GM12872 (cell line): ENCODE measurements around the gene ZFAND3.

Experiments used
- TF ChIP-seq, protein P1 (sequence below): IDR thresholded peaks from 3 replicates; pipeline ENCODE4 v1.5.1; 2011; ENCODE audit warnings: low read depth, mild to moderate bottlenecking, low read length, moderate library complexity; ENCODE audit not compliant: insufficient read depth

The ZFAND3 gene, protein sequence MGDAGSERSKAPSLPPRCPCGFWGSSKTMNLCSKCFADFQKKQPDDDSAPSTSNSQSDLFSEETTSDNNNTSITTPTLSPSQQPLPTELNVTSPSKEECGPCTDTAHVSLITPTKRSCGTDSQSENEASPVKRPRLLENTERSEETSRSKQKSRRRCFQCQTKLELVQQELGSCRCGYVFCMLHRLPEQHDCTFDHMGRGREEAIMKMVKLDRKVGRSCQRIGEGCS

GRCh38 chr6:37819177-37819801 is at the start of gene ZFAND3:
ZFAND3 (plus strand) TSS chr6:37819727; CDS start chr6:37819946, 219 bp downstream.
- TF ChIP-seq, protein P1, sequence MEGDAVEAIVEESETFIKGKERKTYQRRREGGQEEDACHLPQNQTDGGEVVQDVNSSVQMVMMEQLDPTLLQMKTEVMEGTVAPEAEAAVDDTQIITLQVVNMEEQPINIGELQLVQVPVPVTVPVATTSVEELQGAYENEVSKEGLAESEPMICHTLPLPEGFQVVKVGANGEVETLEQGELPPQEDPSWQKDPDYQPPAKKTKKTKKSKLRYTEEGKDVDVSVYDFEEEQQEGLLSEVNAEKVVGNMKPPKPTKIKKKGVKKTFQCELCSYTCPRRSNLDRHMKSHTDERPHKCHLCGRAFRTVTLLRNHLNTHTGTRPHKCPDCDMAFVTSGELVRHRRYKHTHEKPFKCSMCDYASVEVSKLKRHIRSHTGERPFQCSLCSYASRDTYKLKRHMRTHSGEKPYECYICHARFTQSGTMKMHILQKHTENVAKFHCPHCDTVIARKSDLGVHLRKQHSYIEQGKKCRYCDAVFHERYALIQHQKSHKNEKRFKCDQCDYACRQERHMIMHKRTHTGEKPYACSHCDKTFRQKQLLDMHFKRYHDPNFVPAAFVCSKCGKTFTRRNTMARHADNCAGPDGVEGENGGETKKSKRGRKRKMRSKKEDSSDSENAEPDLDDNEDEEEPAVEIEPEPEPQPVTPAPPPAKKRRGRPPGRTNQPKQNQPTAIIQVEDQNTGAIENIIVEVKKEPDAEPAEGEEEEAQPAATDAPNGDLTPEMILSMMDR: no peak

- TF ChIP-seq, protein P1: no peak
These were observed 45.4 kb upstream of the ZFAND3 start for GRCh38 chr6:37774028-37774680.

- TF ChIP-seq, protein P1: no peak
These were observed 43.0 kb upstream of the ZFAND3 start for GRCh38 chr6:37776566-37776965.

DNA sequence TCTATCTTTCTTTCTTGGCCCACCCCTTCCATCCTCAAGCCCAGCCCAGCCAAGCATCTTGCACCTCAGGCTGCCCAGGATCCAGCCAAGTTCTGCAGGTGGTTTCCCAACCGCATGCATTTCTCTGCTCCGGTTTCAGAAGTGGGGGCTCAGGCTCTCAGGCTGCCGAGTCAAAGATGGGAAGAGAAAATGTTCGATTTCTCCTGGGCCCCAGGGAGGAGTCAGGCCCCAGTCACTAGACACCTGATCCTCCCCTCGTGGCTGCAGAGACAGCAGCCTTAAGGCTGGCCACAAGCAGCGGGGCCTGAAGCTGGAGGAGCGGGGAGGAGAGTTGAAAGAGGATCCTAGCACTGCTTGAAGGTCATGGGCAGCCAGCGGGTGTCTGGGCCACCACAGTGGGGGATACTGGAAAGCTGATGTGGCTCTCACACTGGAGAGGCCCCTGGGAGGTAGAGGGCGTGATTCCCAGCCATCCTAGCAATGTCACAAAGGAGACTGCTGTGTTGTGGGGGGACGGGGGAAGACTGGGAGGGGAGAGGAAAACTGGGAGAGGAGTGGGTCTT is 42.2 kb upstream of the ZFAND3 start:
- TF ChIP-seq, protein P1: no peak

DNA sequence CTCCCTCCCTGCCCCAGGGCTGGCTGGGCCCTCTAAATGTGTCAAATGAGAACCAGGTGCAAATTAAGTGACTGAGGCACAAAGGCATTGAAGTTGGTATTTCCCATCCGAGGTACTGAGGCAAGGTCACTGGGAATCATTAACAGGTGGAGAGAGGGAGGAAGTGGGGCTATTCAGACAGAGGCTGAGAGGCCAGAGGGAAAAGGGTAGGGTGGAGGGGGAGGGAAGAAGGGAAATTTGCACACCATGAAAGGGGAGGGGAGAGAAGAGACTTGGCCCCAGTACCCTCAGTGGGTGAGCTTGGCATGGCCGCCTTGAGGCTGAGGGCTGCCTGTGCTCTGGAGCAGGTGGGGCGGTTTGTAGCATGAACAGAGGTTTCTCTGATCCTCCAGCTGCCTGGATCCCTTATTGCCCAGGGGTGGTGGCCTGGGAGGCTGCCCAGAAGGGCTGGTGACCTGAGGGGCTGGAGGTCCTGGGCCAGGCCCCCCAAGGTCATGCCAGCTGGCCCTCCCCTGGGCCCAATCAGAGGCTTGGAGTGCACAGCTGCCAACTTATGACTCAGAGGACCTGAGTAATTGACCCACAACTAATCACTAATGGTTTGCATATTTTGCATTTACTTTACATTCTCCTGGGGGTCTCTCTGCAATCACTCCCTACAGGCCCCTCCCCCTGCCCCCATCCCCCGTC is 40.3 kb upstream of the ZFAND3 start:
- TF ChIP-seq, protein P1: no peak

DNA sequence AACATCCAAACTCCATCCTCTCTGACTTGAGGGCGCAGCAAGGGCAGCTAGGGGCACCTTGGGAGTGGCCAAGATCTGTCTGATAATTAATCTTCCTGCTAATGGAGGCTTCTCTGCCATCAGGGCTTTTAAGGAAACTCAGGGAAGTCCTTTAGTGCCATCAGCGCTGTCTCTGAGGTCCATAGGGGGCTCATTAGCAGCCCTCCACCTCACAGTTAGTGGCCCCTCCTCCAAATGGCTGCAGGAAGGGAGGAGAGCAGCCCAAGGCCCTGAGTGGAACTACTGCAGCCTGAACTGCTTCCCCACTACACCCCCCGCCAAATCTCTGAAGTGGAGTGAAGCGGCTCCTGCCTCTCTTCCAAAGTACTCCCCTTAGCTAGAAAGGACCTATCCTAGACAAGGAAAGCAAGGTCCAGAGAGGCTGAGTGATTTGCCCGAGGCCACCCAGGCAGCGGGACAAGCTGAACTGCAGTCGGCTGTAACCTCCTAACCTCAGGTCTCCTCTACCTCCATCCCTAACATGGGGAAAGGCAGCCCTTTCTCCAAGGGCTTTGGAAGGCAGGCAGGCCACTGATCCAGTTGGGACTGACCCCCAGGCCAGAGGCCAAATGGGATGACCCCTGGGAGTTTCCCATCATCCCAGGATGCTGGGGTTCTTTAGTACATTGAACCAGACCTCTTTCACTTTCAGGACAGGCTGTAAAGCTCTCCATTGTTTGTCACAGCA is 39.5 kb upstream of the ZFAND3 start:
- TF ChIP-seq, protein P1: no peak

GRCh38 chr6:37781788-37782187 is 37.7 kb upstream of the ZFAND3 start:
- TF ChIP-seq, protein P1: no peak
